PFSK-1 (cell line): ENCODE results near the gene COPB2.

ENCODE experiments used
- FOXP2 ChIP-seq: optimal IDR thresholded peaks from 2 replicates; pipeline ENCODE3; 2011; ENCODE audit warnings: borderline replicate concordance, control low read depth, inconsistent platforms; ENCODE audit not compliant: insufficient read depth; ENCODE audit errors: extremely low read length, extremely low read depth
- POLR2AphosphoS5 ChIP-seq: IDR thresholded peaks from 2 replicates; pipeline ENCODE4 v1.6.1; 2012; ENCODE audit warnings: low read depth, mild to moderate bottlenecking, control low read depth, low read length, moderate library complexity
- REST ChIP-seq, 2 experiments: IDR thresholded peaks; 2 replicates each; pipeline versions ENCODE4 v1.6.1 to v1.8.0; 2011 to 2012; ENCODE audit warnings: low read depth in 2 of 2, low read length in 2 of 2, control low read depth in 1 of 2, inconsistent platforms in 1 of 2, mild to moderate bottlenecking in 1 of 2, moderate library complexity in 1 of 2; ENCODE audit not compliant: insufficient read depth in 1 of 2
- SIN3A ChIP-seq: IDR thresholded peaks from 2 replicates; pipeline ENCODE4 v1.6.1; 2012; ENCODE audit warnings: mild to moderate bottlenecking, low read length, moderate library complexity, borderline replicate concordance; ENCODE audit not compliant: insufficient read depth
- TAF1 ChIP-seq: IDR thresholded peaks from 2 replicates; pipeline ENCODE4 v1.6.1; 2012; ENCODE audit warnings: low read length, control low read depth, borderline replicate concordance; ENCODE audit not compliant: insufficient read depth

The COPB2 gene

DNA sequence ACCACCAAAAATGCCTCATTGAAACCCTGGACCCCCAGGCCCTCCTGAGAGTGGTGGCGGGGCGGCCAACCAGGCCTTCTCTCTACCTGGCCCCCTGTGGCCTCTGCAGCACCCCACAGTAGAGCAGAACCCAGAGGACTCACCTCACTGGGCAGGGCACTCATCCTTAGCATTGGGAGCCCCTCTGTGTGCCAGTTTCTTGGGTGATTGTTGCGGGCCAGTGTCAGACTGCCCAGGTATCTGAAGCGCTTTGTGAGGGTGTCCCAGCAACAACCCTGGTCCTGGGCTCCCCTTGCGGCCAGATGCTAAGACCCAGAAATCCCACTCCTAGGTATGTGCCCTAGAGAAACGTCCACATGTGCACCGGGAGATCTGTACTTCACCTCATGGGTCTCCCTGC, 66.3 kb downstream of the COPB2 start:
- TF ChIP-seq SIN3A (no peak), FOXP2 (no peak), REST (IDR thresholded peaks at IDR 0.05; ENCODE audit: insufficient read depth in 1 of 2, low read depth in 2 of 2, low read length in 2 of 2) (no peak), POLR2AphosphoS5 (no peak), TAF1 (no peak)

DNA sequence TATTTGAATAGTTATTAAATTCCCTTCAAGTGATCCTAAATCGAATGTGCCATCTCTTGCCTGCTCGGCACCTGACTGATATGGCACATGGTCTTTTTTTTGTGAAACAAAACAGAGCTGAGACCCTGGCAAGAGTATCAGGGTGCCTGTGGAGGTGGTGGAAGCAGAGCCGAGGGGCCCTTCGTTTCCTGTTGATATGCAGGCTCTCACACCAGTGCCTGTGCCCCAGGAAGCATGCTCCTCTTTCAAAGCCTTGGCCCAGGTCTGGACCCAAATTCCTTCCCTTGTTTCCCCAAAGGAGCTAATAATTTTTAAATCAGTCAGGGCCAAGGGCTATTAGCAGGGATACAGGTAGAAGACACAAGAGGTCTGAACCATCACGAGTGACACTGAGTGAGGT, 67.1 kb downstream of the COPB2 start:
- TF ChIP-seq SIN3A: no peak
- no peak for TF ChIP-seq TAF1
- TF ChIP-seq FOXP2: no peak
- TF ChIP-seq POLR2AphosphoS5: no peak
- TF ChIP-seq REST (IDR thresholded peaks at IDR 0.05; ENCODE audit: insufficient read depth in 1 of 2, low read depth in 2 of 2, low read length in 2 of 2): no peak

GRCh38 chr3:139320551-139321309, 68.7 kb downstream of the COPB2 start:
- no peak for TF ChIP-seq POLR2AphosphoS5
- no peak for TF ChIP-seq TAF1
- TF ChIP-seq REST (IDR thresholded peaks at IDR 0.05; ENCODE audit: insufficient read depth in 1 of 2, low read depth in 2 of 2, low read length in 2 of 2): no peak
- no peak for TF ChIP-seq FOXP2
- TF ChIP-seq SIN3A: no peak

- TF ChIP-seq TAF1: no peak
Measured at GRCh38 chr3:139319428-139320402, 69.7 kb downstream of the COPB2 start.

GRCh38 chr3:139318826-139319225, 70.6 kb downstream of the COPB2 start:
- TF ChIP-seq FOXP2: no peak
- TF ChIP-seq SIN3A: no peak
- TF ChIP-seq POLR2AphosphoS5: no peak
- no peak for TF ChIP-seq REST (IDR thresholded peaks at IDR 0.05; ENCODE audit: insufficient read depth in 1 of 2, low read depth in 2 of 2, low read length in 2 of 2)
- TF ChIP-seq TAF1: no peak
